ENCODE measurements around the gene SUGCT.

- TF ChIP-seq, protein P1, sequence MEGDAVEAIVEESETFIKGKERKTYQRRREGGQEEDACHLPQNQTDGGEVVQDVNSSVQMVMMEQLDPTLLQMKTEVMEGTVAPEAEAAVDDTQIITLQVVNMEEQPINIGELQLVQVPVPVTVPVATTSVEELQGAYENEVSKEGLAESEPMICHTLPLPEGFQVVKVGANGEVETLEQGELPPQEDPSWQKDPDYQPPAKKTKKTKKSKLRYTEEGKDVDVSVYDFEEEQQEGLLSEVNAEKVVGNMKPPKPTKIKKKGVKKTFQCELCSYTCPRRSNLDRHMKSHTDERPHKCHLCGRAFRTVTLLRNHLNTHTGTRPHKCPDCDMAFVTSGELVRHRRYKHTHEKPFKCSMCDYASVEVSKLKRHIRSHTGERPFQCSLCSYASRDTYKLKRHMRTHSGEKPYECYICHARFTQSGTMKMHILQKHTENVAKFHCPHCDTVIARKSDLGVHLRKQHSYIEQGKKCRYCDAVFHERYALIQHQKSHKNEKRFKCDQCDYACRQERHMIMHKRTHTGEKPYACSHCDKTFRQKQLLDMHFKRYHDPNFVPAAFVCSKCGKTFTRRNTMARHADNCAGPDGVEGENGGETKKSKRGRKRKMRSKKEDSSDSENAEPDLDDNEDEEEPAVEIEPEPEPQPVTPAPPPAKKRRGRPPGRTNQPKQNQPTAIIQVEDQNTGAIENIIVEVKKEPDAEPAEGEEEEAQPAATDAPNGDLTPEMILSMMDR (IDR thresholded peaks at IDR 0.05; ENCODE audit: low read depth, low read length) = peak; percentile 59
- no peak for TF ChIP-seq EZH2phosphoT487 (IDR thresholded peaks at IDR 0.05; ENCODE audit: low read depth)
These were observed 372.4 kb downstream of the SUGCT start for GRCh38 chr7:40507166-40507565.
